ENCODE measurements around the gene TOMM20.
A peak's percentile ranks its signal among the peaks of the same experiment; 100 is the strongest.
"Not testable (repeated sequence)": the region's sequence is repeated elsewhere in the genome, so short reads cannot be mapped to it uniquely, and the experiment has no call there.

The TOMM20 gene

GRCh38 chr1:235088430-235088829 lies 40.2 kb downstream of the TOMM20 start:
- no peak for DNase-seq (ENCODE audit: low read depth)
- H3K4me3 ChIP-seq (ENCODE audit: low read depth, low read length), result no peak overlapping the region

GRCh38 chr1:235087906-235088305 lies 40.7 kb downstream of the TOMM20 start:
- no peak for DNase-seq (ENCODE audit: low read depth)
- no peak overlapping the region for H3K4me3 ChIP-seq (ENCODE audit: low read depth, low read length)

GRCh38 chr1:235085411-235086117 lies 43.1 kb downstream of the TOMM20 start:
- not testable (repeated sequence) for DNase-seq (ENCODE audit: low read depth)

GRCh38 chr1:235080788-235081187 lies 47.8 kb downstream of the TOMM20 start:
- not testable (repeated sequence) for H3K4me3 ChIP-seq (ENCODE audit: low read depth, low read length); DNase-seq (ENCODE audit: low read depth)

More at GRCh38 chr1:235085411-235086117, 43.1 kb downstream of the TOMM20 start:
- H3K4me3 ChIP-seq (ENCODE audit: low read depth, low read length), result not testable (repeated sequence)

- H3K4me3 ChIP-seq (ENCODE audit: low read depth, low read length); DNase-seq (ENCODE audit: low read depth): not testable (repeated sequence)
These were observed 48.4 kb downstream of the TOMM20 start for GRCh38 chr1:235080297-235080657.

GRCh38 chr1:235079443-235080296 lies 49.0 kb downstream of the TOMM20 start:
- no peak for DNase-seq (ENCODE audit: low read depth)
- H3K4me3 ChIP-seq (ENCODE audit: low read depth, low read length), result no peak overlapping the region

- H3K4me3 ChIP-seq (ENCODE audit: low read depth, low read length), result no peak overlapping the region
- no peak for DNase-seq (ENCODE audit: low read depth)
These were observed 49.9 kb downstream of the TOMM20 start for GRCh38 chr1:235078480-235079381.

- no peak for DNase-seq (ENCODE audit: low read depth)
These were observed 50.8 kb downstream of the TOMM20 start for GRCh38 chr1:235077571-235078479.

GRCh38 chr1:235077163-235077540 lies 51.5 kb downstream of the TOMM20 start:
- DNase-seq (ENCODE audit: low read depth), result no peak
- no peak overlapping the region for H3K4me3 ChIP-seq (ENCODE audit: low read depth, low read length)

More at GRCh38 chr1:235077571-235078479, 50.8 kb downstream of the TOMM20 start:
- H3K4me3 ChIP-seq (ENCODE audit: low read depth, low read length), result no peak overlapping the region

GRCh38 chr1:235076504-235077162 lies 52.0 kb downstream of the TOMM20 start:
- no peak for DNase-seq (ENCODE audit: low read depth)
- no peak overlapping the region for H3K4me3 ChIP-seq (ENCODE audit: low read depth, low read length)

GRCh38 chr1:235075777-235076308 lies 52.8 kb downstream of the TOMM20 start:
- DNase-seq (ENCODE audit: low read depth), result no peak
- no peak overlapping the region for H3K4me3 ChIP-seq (ENCODE audit: low read depth, low read length)

GRCh38 chr1:235075048-235075776 lies 53.4 kb downstream of the TOMM20 start:
- peak; percentile 83 for DNase-seq (ENCODE audit: low read depth)
- no peak overlapping the region for H3K4me3 ChIP-seq (ENCODE audit: low read depth, low read length)

- H3K4me3 ChIP-seq (ENCODE audit: low read depth, low read length), result no peak overlapping the region
- no peak for DNase-seq (ENCODE audit: low read depth)
These were observed 54.1 kb downstream of the TOMM20 start for GRCh38 chr1:235074523-235075047.

GRCh38 chr1:235073968-235074522 lies 54.6 kb downstream of the TOMM20 start:
- no peak for DNase-seq (ENCODE audit: low read depth)
- no peak overlapping the region for H3K4me3 ChIP-seq (ENCODE audit: low read depth, low read length)

GRCh38 chr1:235073331-235073967 lies 55.2 kb downstream of the TOMM20 start:
- DNase-seq (ENCODE audit: low read depth), result no peak
- no peak overlapping the region for H3K4me3 ChIP-seq (ENCODE audit: low read depth, low read length)

GRCh38 chr1:235072577-235072976 lies 56.1 kb downstream of the TOMM20 start:
- H3K4me3 ChIP-seq (ENCODE audit: low read depth, low read length); DNase-seq (ENCODE audit: low read depth): not testable (repeated sequence)

All from skeletal muscle cell (primary cell).